Measurements from ENCODE around the gene OR51A2.

- TF ChIP-seq YY1 (IDR thresholded peaks at IDR 0.05; ENCODE audit: insufficient read depth, insufficient read length) (no peak), ZNF274 (IDR thresholded peaks at IDR 0.05; ENCODE audit: low read depth, low read length) (no peak), SUZ12 (IDR thresholded peaks at IDR 0.05; ENCODE audit: extremely low read depth, insufficient read depth, insufficient read length) (no peak)
Observed at GRCh38 chr11:4975436-4975835, 19.9 kb upstream of the OR51A2 start.
